GM21526 (cell line): ENCODE data around the gene POLR1E.

ENCODE experiments used
- ATAC-seq: cut with Tn5 transposase; IDR thresholded peaks from one replicate; pipeline ENCODE4 v1.9.1; 2021; ENCODE audit warnings: moderate library complexity; ENCODE audit not compliant: unreplicated experiment, low FRiP score

Gene POLR1E

DNA sequence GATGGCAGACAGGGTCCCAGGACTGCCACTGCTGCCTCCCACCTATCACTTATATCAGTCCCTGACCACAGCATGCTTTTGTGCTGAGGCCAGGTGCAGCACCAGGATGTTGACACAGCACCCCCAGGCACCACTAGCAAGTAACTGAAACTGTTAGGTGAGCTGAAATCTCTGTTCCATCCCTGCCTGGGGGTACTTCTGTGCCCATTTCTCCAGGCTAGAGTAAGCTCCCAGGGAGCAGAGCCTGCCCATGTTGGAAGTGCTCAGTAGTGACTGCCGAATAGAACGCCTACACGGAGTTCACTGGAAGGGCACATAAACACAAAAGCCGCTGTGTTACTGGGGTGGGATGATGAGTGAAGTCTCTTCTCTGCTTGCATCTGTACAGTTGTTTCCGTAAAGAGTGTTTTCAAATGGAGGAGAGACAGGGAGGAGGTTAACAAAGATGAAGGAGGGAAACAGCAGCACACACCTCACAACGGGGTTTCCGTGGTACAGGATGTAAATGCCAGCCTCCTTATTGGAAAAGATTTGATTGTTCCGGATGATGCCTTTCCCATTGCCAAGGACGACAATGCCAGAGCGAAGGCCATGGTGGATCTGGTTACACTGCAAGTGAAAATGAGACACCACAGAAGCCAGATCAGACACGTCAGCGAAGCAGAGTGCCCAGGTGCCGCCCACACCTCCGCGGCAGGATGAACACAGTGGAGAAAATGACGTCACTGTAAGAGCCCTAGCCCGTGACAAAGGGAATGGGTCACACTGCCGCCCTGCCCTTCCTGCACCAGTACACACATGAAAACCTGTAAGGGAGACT is 43.1 kb downstream of the POLR1E start:
- peak; percentile 64 for ATAC-seq

DNA sequence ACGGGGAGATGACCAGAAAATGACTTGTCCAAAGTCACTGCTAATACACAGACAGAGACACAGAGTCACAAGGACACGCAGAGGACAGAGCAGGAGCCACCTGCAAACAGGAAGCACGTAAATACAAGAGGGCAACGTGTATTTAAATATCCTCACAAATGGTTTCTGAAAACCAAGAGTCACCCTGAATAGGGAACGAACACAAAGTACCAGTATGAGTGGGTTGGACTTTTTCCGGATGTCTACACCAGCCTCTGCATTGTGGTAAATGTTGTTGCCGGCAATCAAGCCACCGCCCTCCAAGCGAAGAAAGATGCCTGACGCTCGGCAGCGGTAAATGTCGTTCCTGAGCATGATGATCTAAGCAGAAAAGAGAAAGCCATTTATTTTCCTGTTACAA is 46.0 kb downstream of the POLR1E start:
- ATAC-seq: peak; percentile 63

GRCh38 chr9:37534412-37534811 is 48.7 kb downstream of the POLR1E start:
- no peak for ATAC-seq

GRCh38 chr9:37534901-37535300 is 49.2 kb downstream of the POLR1E start:
- ATAC-seq: no peak

GRCh38 chr9:37538099-37538498 is 52.4 kb downstream of the POLR1E start:
- ATAC-seq: no peak

- no peak for ATAC-seq
These were observed 53.9 kb downstream of the POLR1E start for GRCh38 chr9:37539634-37540033.

- no peak for ATAC-seq
These were observed 54.9 kb downstream of the POLR1E start for GRCh38 chr9:37540634-37541033.

DNA sequence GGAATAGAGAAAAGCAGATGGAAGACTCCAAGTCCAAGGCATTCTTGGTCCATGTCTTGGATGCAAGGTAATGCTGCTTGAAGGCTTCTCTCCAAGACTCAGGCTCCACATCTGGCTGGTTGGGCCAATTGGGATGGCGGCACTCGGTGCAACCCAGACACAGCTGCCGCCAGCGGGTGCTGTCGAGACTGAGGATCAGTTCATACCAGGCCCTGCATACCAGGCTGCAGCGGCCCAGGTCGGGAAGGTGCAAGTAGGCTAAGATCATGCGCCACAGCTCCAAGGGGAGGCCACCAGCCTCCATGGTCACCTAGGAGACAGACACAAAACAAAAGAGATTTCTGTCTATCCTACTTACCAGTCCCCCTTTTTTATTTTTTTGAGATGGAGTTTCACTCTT is 55.7 kb downstream of the POLR1E start:
- no peak for ATAC-seq

DNA sequence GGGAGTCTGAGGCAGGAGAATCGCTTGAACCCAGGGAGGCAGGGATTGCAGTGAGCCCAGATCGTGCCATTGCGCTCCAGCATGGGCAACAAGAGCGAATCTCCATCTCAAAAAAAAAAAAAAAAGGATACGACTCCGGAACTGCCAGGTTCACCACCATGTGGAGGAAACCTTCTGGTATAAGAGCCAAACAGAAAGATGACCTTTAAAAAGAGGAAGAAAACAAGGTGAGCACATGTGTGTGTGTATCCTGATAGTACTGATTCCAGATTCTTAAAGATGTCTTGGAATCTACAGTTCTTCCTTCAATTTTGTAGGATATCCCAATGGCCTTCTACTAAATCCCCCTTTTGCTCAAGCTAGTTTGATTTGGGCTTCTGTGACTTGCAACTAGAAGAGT is 56.7 kb downstream of the POLR1E start:
- no peak for ATAC-seq

DNA sequence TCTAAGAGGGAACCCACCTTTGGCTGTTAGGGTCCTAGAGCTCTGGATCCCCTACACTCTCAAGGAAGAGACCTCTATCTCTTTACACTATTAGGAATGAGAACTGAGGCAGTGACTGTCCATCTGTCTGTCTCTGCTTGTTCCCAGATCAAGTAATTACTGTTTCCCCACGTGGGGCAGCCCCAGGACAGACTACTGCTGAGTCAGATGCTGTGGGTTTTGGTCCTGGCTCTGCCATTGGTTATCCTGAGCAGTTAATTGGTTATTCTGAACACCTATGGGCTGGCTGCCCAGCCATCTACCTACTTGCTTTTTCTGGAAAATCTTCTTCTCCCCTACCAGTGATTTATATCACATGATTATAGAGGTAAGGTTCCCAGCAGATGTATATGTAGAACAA is 57.1 kb downstream of the POLR1E start:
- no peak for ATAC-seq

- no peak for ATAC-seq
These were observed 57.7 kb downstream of the POLR1E start for GRCh38 chr9:37543468-37543867.

DNA sequence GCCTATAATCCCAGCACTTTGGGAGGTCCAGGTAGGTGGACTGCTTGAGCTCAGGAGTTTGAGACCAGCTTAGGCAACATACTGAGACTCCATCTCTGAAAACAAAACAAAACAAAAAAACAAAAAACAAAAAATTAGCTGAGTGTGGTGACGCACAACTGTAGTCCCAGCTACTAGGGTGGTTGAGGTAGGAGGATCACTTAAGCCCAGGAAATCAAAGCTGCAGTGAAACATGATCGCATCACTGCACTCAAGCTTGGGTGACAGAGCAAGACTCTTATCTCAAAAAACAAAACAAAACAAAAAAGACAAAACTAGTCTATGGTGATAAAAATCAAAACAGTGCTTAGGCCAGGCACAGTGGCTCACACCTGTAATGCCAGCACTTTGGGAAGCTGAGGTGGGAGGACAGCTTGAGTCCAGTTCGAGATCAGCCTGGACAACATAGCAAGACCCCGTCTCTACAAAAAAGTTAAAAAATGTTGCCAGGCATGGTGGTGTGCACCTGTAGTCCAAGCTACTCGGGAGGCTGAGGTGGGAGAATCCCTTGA is 61.7 kb downstream of the POLR1E start:
- no peak for ATAC-seq

- ATAC-seq: no peak
These were observed 63.8 kb downstream of the POLR1E start for GRCh38 chr9:37549527-37549926.

- ATAC-seq: no peak
These were observed 65.0 kb downstream of the POLR1E start for GRCh38 chr9:37550781-37551180.

GRCh38 chr9:37551468-37551867 is 65.7 kb downstream of the POLR1E start:
- no peak for ATAC-seq

DNA sequence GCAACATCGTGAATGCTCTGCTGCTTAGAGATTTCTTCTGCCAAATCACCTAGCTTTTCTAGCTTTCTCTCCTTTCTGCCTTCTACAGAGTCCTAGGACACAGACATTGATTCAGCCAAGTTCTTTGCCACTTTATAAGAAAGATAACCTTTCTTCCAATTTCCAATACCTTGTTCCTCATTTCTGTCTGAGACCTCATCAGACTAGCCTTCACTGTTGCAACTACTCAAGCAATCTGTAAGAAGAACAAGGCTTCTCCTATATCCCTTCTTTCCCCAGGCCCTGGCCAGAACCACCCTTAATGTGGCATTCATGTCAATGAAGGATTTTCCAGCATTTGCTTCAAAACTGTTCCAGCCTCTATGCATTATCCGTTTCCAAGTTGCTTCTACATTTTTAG is 66.1 kb downstream of the POLR1E start:
- ATAC-seq: no peak
